ENCODE data around the gene MSX2.

MSX2 gene

GRCh38 chr5:174729075-174729680 is 4.8 kb downstream of the MSX2 start:
- H3K4me3 ChIP-seq (ENCODE audit: low read depth, low read length), result no peak overlapping the region
- no peak for TF ChIP-seq CTCF (IDR thresholded peaks at IDR 0.05; ENCODE audit: low read depth, low read length)

- TF ChIP-seq CTCF (IDR thresholded peaks at IDR 0.05; ENCODE audit: low read depth, low read length), result no peak
- no peak overlapping the region for H3K4me3 ChIP-seq (ENCODE audit: low read depth, low read length)
Observed at GRCh38 chr5:174731214-174732035, 7.0 kb downstream of the MSX2 start.

GRCh38 chr5:174732036-174733020 is 7.9 kb downstream of the MSX2 start:
- no peak for TF ChIP-seq CTCF (IDR thresholded peaks at IDR 0.05; ENCODE audit: low read depth, low read length)
- no peak overlapping the region for H3K4me3 ChIP-seq (ENCODE audit: low read depth, low read length)

GRCh38 chr5:174733091-174733690 is 8.8 kb downstream of the MSX2 start:
- no peak overlapping the region for H3K4me3 ChIP-seq (ENCODE audit: low read depth, low read length)
- TF ChIP-seq CTCF (IDR thresholded peaks at IDR 0.05; ENCODE audit: low read depth, low read length), result no peak

- no peak for TF ChIP-seq CTCF (IDR thresholded peaks at IDR 0.05; ENCODE audit: low read depth, low read length)
- no peak overlapping the region for H3K4me3 ChIP-seq (ENCODE audit: low read depth, low read length)
Observed at GRCh38 chr5:174733836-174734235, 9.5 kb downstream of the MSX2 start.

- H3K4me3 ChIP-seq (ENCODE audit: low read depth, low read length), result no peak overlapping the region
- no peak for TF ChIP-seq CTCF (IDR thresholded peaks at IDR 0.05; ENCODE audit: low read depth, low read length)
Observed at GRCh38 chr5:174734571-174735497, 10.5 kb downstream of the MSX2 start.
